ENCODE data around the gene WNT7B. TPM values are rescaled to one million over a fixed set of nuclear protein-coding genes. Genes with fewer than 3 reads are reported as not detected.

Gene WNT7B
- total and polyA plus RNA-seq, 2 of the 8 experiments (the other 6 are each of a cell fraction or from before 2014, with no cell fraction given): 0.14 to 0.24 TPM

- Histone ChIP-seq H3K56ac (replicated peaks; ENCODE audit: insufficient read length, low read depth, low read length) (no peak overlapping the region), H3K4me2 (ENCODE audit: insufficient read depth in 1 of 2, low read depth in 2 of 2, low read length in 2 of 2) (no peak overlapping the region), H3K4me3 (ENCODE audit: extremely low read depth in 1 of 4, insufficient read depth in 2 of 4, low read depth in 3 of 4, low read length in 4 of 4) (no peak overlapping the region), H3K9ac (replicated peaks in 1 of 4; ENCODE audit: extremely low read depth in 1 of 4, low read depth in 3 of 4, low read length in 3 of 4) (no peak overlapping the region), H4K8ac (ENCODE audit: extremely low read depth, insufficient read depth, low read length) (no peak overlapping the region), H3K9me3 (ENCODE audit: insufficient read depth in 2 of 2, low read depth in 1 of 2, low read length in 1 of 2) (no peaks in the 10 kb centered on the region), H3K4ac (replicated peaks; ENCODE audit: insufficient read length, low read depth, low read length) (no peak overlapping the region), H4K91ac (replicated peaks; ENCODE audit: insufficient read length, low read length) (no peak overlapping the region), H3K4me1 (replicated peaks in 1 of 4; ENCODE audit: control insufficient read depth in 3 of 4, insufficient read depth in 4 of 4, low read length in 3 of 4) (peaks cover 0 to 24% (median 14%) of the 10 kb centered on the region in 4 experiments; a peak in 6 of 7 replicates), H3K36me3 (ENCODE audit: control insufficient read depth in 2 of 4, insufficient read depth in 4 of 4, low read length in 3 of 4) (no peaks in the 10 kb centered on the region), H3K79me2 (ENCODE audit: control insufficient read depth in 1 of 2, insufficient read depth in 2 of 2, low read length in 2 of 2) (no peaks in the 10 kb centered on the region), H2AK5ac (ENCODE audit: low read depth, low read length) (no peak overlapping the region), H2BK15ac (ENCODE audit: low read length) (no peak overlapping the region), H2BK5ac (ENCODE audit: low read depth, low read length) (no peak overlapping the region), H4K5ac (ENCODE audit: insufficient read length, low read depth, low read length) (no peak overlapping the region), H3K23me2 (ENCODE audit: low read depth, low read length) (no peaks in the 10 kb centered on the region), H4K20me1 (replicated peaks in 1 of 2; ENCODE audit: control insufficient read depth in 1 of 2, insufficient read depth in 2 of 2, low read length in 2 of 2) (peaks cover 0 to 1% of the 10 kb centered on the region in 2 experiments), H3K27ac (ENCODE audit: low read depth, low read length) (no peak overlapping the region), H3K79me1 (ENCODE audit: low read depth, low read length) (no peaks in the 10 kb centered on the region), H2AFZ (ENCODE audit: low read length) (no peak overlapping the region), H2BK12ac (ENCODE audit: low read depth, low read length) (no peak overlapping the region), H3K14ac (ENCODE audit: insufficient read length) (no peak overlapping the region), H3K23ac (ENCODE audit: insufficient read length) (no peak overlapping the region), H3K18ac (ENCODE audit: extremely low read depth, low read length) (no peak overlapping the region), H2BK120ac (replicated peaks; ENCODE audit: low read depth, low read length) (no peak overlapping the region), H2BK20ac (ENCODE audit: low read length) (no peak overlapping the region), H3K27me3 (replicated peaks in 1 of 4; ENCODE audit: control insufficient read depth in 3 of 4, extremely low read depth in 1 of 4, insufficient read depth in 3 of 4, low read length in 3 of 4) (peaks cover 0 to 12% (median 4%) of the 10 kb centered on the region in 4 experiments; a peak in 3 of 7 replicates)
- CTCF ChIA-PET (ENCODE audit: partially characterized antibody): interaction anchor here (1.0 to 1.7 kb wide), 4 partner anchors 20 to 95 kb away, joined by 3 to 6 read pairs (median 4); no protein-coding TSS in a partner anchor
- FAIRE-seq (no peak), DNase-seq (ENCODE audit: low read depth in 1 of 2, low spot score in 2 of 2) (no peak)
- WGBS, 2 experiments (ENCODE audit: extremely low coverage in 1 of 2, insufficient coverage in 1 of 2, insufficient read length in 1 of 2, insufficient replicate concordance in 2 of 2, low coverage in 1 of 2, low lambda C conversion rate in 2 of 2, missing lambda C conversion rate in 1 of 2): 95% methylated on average over 7 of the region's 17 CpGs; no CpG with 5 or more reads in 1 of the 2 experiments
- POLR2A ChIA-PET (ENCODE audit: partially characterized antibody): interaction anchor here (1.5 kb wide), 1 partner anchor 10 kb away, joined by 4 read pairs; no protein-coding TSS in a partner anchor
- TF ChIP-seq JUND (IDR thresholded peaks at IDR 0.05; ENCODE audit: low read length): no peak
- no peak for TF ChIP-seq GTF2F1 (IDR thresholded peaks at IDR 0.05; ENCODE audit: borderline replicate concordance, low read depth, low read length)
- TF ChIP-seq TCF12 (IDR thresholded peaks at IDR 0.05; ENCODE audit: low read depth, low read length): no peak
- no peak for TF ChIP-seq EZH2 (IDR thresholded peaks at IDR 0.05; ENCODE audit: low read depth, low read length, severe bottlenecking)
- TF ChIP-seq SIRT6 (IDR thresholded peaks at IDR 0.05; ENCODE audit: low read length): no peak
- TF ChIP-seq SP1 (IDR thresholded peaks at IDR 0.05; ENCODE audit: low read depth, low read length): no peak
- no peak for TF ChIP-seq SP2 (IDR thresholded peaks at IDR 0.05; ENCODE audit: low read length)
- no peak for TF ChIP-seq CREB1 (IDR thresholded peaks at IDR 0.05)
- TF ChIP-seq GABPA (IDR thresholded peaks at IDR 0.05; ENCODE audit: borderline replicate concordance, insufficient read depth, low read length): no peak
- TF ChIP-seq CEBPB (IDR thresholded peaks at IDR 0.05; ENCODE audit: low read depth, low read length): no peak
- TF ChIP-seq RNF2 (IDR thresholded peaks at IDR 0.05; ENCODE audit: borderline replicate concordance, low read depth, low read length, missing control alignments, poor library complexity, severe bottlenecking): no peak
- no peak for TF ChIP-seq BACH1 (IDR thresholded peaks at IDR 0.05; ENCODE audit: low read length)
- TF ChIP-seq EP300 (IDR thresholded peaks at IDR 0.05; ENCODE audit: borderline replicate concordance in 1 of 2, low read depth in 2 of 2, low read length in 2 of 2): no peak
Observed at GRCh38 chr22:45961679-45962433, 15.1 kb downstream of the WNT7B start.
